Activated CD8-positive, alpha-beta memory T cell treated with anti-CD3 and anti-CD28 coated beads, Interleukin-2, amount 50 U/mL, for 24 hours (primary cell): Measurements from ENCODE around the gene FFAR2.

Source experiments
- DNase-seq: peaks from one replicate; pipeline ENCODE4 v3.0.0-alpha.2; 2020; ENCODE audit errors: extremely low read depth

FFAR2 gene

GRCh38 chr19:35486268-35486708, 38.2 kb downstream of the FFAR2 start:
- no peak for DNase-seq

GRCh38 chr19:35487656-35488182, 39.7 kb downstream of the FFAR2 start:
- DNase-seq, result no peak

GRCh38 chr19:35488677-35489076, 40.6 kb downstream of the FFAR2 start:
- no peak for DNase-seq

GRCh38 chr19:35490364-35490763, 42.3 kb downstream of the FFAR2 start, which contains the start of gene KRTDAP:
KRTDAP (minus strand) TSS chr19:35490464; CDS start chr19:35490442, 22 bp downstream.
- DNase-seq, result no peak

GRCh38 chr19:35491836-35492360, 43.8 kb downstream of the FFAR2 start:
- no peak for DNase-seq

GRCh38 chr19:35493971-35494370, 45.9 kb downstream of the FFAR2 start:
- DNase-seq, result no peak

GRCh38 chr19:35495107-35496064, 47.3 kb downstream of the FFAR2 start:
- DNase-seq, result peak; percentile 53

GRCh38 chr19:35497406-35497805, 49.3 kb downstream of the FFAR2 start:
- no peak for DNase-seq

- no peak for DNase-seq
Observed at GRCh38 chr19:35498220-35498619, 50.2 kb downstream of the FFAR2 start.

- DNase-seq, result no peak
Observed at GRCh38 chr19:35498984-35499527, 51.0 kb downstream of the FFAR2 start.

GRCh38 chr19:35500611-35501010, 52.6 kb downstream of the FFAR2 start:
- no peak for DNase-seq
